Keratinocyte (primary cell): Measurements from ENCODE around the gene RAB4A. TPM values are rescaled to one million over a fixed set of nuclear protein-coding genes. Genes with fewer than 3 reads are reported as not detected.

Source experiments
- DNase-seq: peaks from one replicate; pipeline ENCODE4 v3.0.0-alpha.2; 2011; ENCODE audit warnings: low read depth, missing footprints, low spot score
- FAIRE-seq: peaks from 2 replicates; lab custom pipeline; 2011; peaks lifted over from hg19 to GRCh38; lab: Jason Lieb, UNC
- H2AFZ ChIP-seq: 2 replicates; pipeline ENCODE4 v1.6.0; 2012; ENCODE audit warnings: low read length, control low read depth, inconsistent platforms; ENCODE audit not compliant: control insufficient read depth
- H3K27ac ChIP-seq: 2 replicates; pipeline ENCODE4 v1.5.1; 2011; ENCODE audit warnings: low read length; ENCODE audit not compliant: control insufficient read depth, insufficient read depth
- H3K27me3 ChIP-seq: 3 replicates; pipeline ENCODE4 v1.6.0; 2011; ENCODE audit warnings: low read length; ENCODE audit not compliant: control insufficient read depth, insufficient read depth; ENCODE audit errors: extremely low read depth
- H3K36me3 ChIP-seq, 2 experiments: 2 replicates in 1 of 2; 3 replicates in 1 of 2; pipeline ENCODE4 v1.5.1; 2011; ENCODE audit warnings: low read length in 2 of 2, mild to moderate bottlenecking in 1 of 2; ENCODE audit not compliant: control insufficient read depth in 2 of 2, insufficient read depth in 2 of 2; ENCODE audit errors: extremely low read depth in 1 of 2
- H3K4me1 ChIP-seq: 3 replicates; pipeline ENCODE4 v1.5.1; 2011; ENCODE audit warnings: low read length; ENCODE audit not compliant: control insufficient read depth, insufficient read depth; ENCODE audit errors: extremely low read depth
- H3K4me2 ChIP-seq: 3 replicates; pipeline ENCODE4 v1.6.0; 2011; ENCODE audit warnings: low read depth, low read length; ENCODE audit not compliant: control insufficient read depth, insufficient read depth; ENCODE audit errors: extremely low read depth
- H3K4me3 ChIP-seq, 3 experiments: fragments of 200-600 bp in 1 of 3; sonication (generic) in 1 of 3; 2 replicates in 2 of 3; 3 replicates in 1 of 3; pipeline ENCODE4 v1.5.1; 2011 to 2016; ENCODE audit warnings: low read length in 3 of 3, mild to moderate bottlenecking in 3 of 3, control low read depth in 2 of 3, inconsistent platforms in 1 of 3, low read depth in 1 of 3, mixed read lengths in 1 of 3, mixed run types in 1 of 3, moderate library complexity in 1 of 3; ENCODE audit not compliant: control insufficient read depth in 2 of 3, insufficient read depth in 2 of 3; ENCODE audit errors: extremely low read depth in 1 of 3
- H3K79me2 ChIP-seq: 2 replicates; pipeline ENCODE4 v1.6.0; 2012; ENCODE audit warnings: low read length; ENCODE audit not compliant: control insufficient read depth, insufficient read depth
- H3K9ac ChIP-seq: 3 replicates; pipeline ENCODE4 v1.6.0; 2011; ENCODE audit warnings: low read length; ENCODE audit not compliant: control insufficient read depth, insufficient read depth; ENCODE audit errors: extremely low read depth
- H3K9me1 ChIP-seq: 3 replicates; pipeline ENCODE4 v1.6.0; 2011; ENCODE audit warnings: low read length; ENCODE audit not compliant: control insufficient read depth, insufficient read depth; ENCODE audit errors: extremely low read depth
- H3K9me3 ChIP-seq: 2 replicates; pipeline ENCODE4 v1.5.1; 2012; ENCODE audit warnings: low read depth, low read length; ENCODE audit not compliant: control insufficient read depth
- H4K20me1 ChIP-seq: 3 replicates; pipeline ENCODE4 v1.6.0; 2011; ENCODE audit warnings: low read length; ENCODE audit not compliant: control insufficient read depth, insufficient read depth; ENCODE audit errors: extremely low read depth
- EZH2 ChIP-seq: IDR thresholded peaks from one replicate; pipeline ENCODE4 v1.6.1; 2012; ENCODE audit warnings: inconsistent platforms, mild to moderate bottlenecking, low read length, moderate library complexity
- dilution Hi-C: fragments of 300-500 bp; cut with MboI; formaldehyde crosslinking; loops from one replicate; pipeline ENCODE4 v1.7.0; 2020; ENCODE audit warnings: low sequenced_read_pairs; ENCODE audit not compliant: extremely low pct_ligation_motif_present
- polyA plus RNA-seq, 5 experiments: library from polyadenylated mRNA; depleted of rRNA in 3 of 5; stranded (reverse) in 3 of 5; stranded (forward) in 1 of 5; unstranded in 1 of 5; fragments of >200 nt; gene quantifications; 1 replicate in 1 of 5; 2 replicates in 3 of 5; 3 replicates in 1 of 5; pipeline versions ENCODE4 v1.2.1 to v1.2.3, GENCODE V29; 2011 to 2012; ENCODE audit warnings: missing spikeins in 2 of 5, low read depth in 1 of 5, low replicate concordance in 1 of 5
- TF ChIP-seq, protein P1 (sequence below), 3 experiments: IDR thresholded peaks in 1 of 3; conservative IDR thresholded peaks in 1 of 3; optimal IDR thresholded peaks in 1 of 3; 2 replicates in 2 of 3; 3 replicates in 1 of 3; pipeline versions ENCODE3 to v1.5.1; 2011; ENCODE audit warnings: low read length in 3 of 3, mild to moderate bottlenecking in 3 of 3, moderate library complexity in 2 of 3, control low read depth in 1 of 3, inconsistent platforms in 1 of 3; ENCODE audit not compliant: insufficient read depth in 2 of 3; ENCODE audit errors: extremely low read depth in 1 of 3

RAB4A gene
- polyA plus RNA-seq, 1 donor (not counting 4 experiments of a cell fraction or from before 2014, with no cell fraction given) = 54.7 TPM

DNA sequence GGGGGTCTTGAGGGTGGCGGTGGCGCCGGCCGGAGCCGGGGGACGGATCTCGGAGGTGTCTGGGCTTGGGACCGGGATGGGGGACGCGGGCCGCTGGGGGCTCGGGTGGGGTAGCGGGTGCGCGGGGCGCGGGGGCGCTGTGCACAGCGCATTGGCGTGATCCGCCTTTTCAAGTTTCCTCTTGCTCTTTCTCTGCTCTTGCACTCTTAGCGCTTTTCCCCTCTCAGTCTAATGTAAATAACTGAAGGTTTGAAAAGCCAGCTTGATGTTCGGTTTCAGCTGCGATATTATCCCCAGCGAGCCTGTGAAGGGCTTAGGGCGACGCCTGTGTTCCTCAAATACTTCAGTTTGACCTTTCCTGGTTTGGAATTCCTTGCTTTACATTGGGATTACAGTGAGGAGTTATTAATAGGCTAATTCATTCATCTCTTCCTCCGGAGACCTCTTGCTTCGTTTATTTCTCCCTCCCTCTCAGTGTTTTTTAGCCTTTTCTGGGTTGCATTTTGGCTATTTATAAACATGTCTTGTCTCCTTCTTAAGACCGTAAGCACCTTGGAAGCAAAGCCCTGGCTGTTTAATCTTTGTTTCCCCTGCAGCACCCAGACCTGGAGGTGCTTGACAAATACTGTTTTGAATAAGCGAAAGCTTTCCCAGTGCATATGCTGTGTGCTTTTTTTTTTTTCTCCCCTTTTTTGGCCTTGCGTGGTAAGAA, 693 bp downstream of the RAB4A start:
- peak overlapping the region; percentile 82 for H3K9ac ChIP-seq
- no peaks in the 10 kb centered on the region for H3K9me1 ChIP-seq
- dilution Hi-C loops = no loop called here
- H3K4me1 ChIP-seq = peaks cover 38% of the 10 kb centered on the region
- no peaks in the 10 kb centered on the region for H3K27me3 ChIP-seq
- no peak for DNase-seq
- H4K20me1 ChIP-seq = peaks cover 2% of the 10 kb centered on the region
- peaks cover 4% of the 10 kb centered on the region for H3K9me3 ChIP-seq
- peak overlapping the region; percentile 66 for H2AFZ ChIP-seq
- H3K27ac ChIP-seq = peak overlapping the region; percentile 75
- H3K4me2 ChIP-seq = peak overlapping the region; percentile 86
- peak overlapping the region; percentile 64 to 95 (median 90) for H3K4me3 ChIP-seq
- FAIRE-seq = no peak
- no peak for TF ChIP-seq EZH2
- TF ChIP-seq, protein P1, sequence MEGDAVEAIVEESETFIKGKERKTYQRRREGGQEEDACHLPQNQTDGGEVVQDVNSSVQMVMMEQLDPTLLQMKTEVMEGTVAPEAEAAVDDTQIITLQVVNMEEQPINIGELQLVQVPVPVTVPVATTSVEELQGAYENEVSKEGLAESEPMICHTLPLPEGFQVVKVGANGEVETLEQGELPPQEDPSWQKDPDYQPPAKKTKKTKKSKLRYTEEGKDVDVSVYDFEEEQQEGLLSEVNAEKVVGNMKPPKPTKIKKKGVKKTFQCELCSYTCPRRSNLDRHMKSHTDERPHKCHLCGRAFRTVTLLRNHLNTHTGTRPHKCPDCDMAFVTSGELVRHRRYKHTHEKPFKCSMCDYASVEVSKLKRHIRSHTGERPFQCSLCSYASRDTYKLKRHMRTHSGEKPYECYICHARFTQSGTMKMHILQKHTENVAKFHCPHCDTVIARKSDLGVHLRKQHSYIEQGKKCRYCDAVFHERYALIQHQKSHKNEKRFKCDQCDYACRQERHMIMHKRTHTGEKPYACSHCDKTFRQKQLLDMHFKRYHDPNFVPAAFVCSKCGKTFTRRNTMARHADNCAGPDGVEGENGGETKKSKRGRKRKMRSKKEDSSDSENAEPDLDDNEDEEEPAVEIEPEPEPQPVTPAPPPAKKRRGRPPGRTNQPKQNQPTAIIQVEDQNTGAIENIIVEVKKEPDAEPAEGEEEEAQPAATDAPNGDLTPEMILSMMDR (optimal IDR thresholded peaks at IDR 0.05 in 1 of 3, IDR thresholded peaks at IDR 0.05 in 1 of 3, conservative IDR thresholded peaks at IDR 0.05 in 1 of 3; ENCODE audit: extremely low read depth in 1 of 3, insufficient read depth in 2 of 3, low read length in 3 of 3) = peak in 1 of 3 experiments; percentile 47
- no peaks in the 10 kb centered on the region for H3K36me3 ChIP-seq
- peaks cover 50% of the 10 kb centered on the region for H3K79me2 ChIP-seq

GRCh38 chr1:229272164-229273158, 1.6 kb downstream of the RAB4A start:
- Histone ChIP-seq H3K36me3 (peaks cover 0 to 3% of the 10 kb centered on the region in 2 experiments), H3K27me3 (no peaks in the 10 kb centered on the region), H3K27ac (peak overlapping the region; percentile 75), H4K20me1 (peaks cover 2% of the 10 kb centered on the region), H3K9ac (peak overlapping the region; percentile 82), H3K9me3 (no peaks in the 10 kb centered on the region), H2AFZ (no peak overlapping the region), H3K4me2 (peak overlapping the region; percentile 86), H3K9me1 (no peaks in the 10 kb centered on the region), H3K4me1 (peaks cover 38% of the 10 kb centered on the region), H3K79me2 (peaks cover 57% of the 10 kb centered on the region), H3K4me3 (peak overlapping the region; percentile 64 to 95 (median 90))
- dilution Hi-C loops = no loop called here
- DNase-seq (no peak), FAIRE-seq (peak; percentile 55)
- TF ChIP-seq, protein P1 (optimal IDR thresholded peaks at IDR 0.05 in 1 of 3, IDR thresholded peaks at IDR 0.05 in 1 of 3, conservative IDR thresholded peaks at IDR 0.05 in 1 of 3; ENCODE audit: extremely low read depth in 1 of 3, insufficient read depth in 2 of 3, low read length in 3 of 3) = no peak
- TF ChIP-seq EZH2 = no peak
